ENCODE results near the gene TRIM46. TPM values are rescaled to one million over a fixed set of nuclear protein-coding genes. Genes with fewer than 3 reads are reported as not detected.

The TRIM46 gene
- total and polyA plus RNA-seq, 2 of the 13 experiments (the other 11 are each of a cell fraction or from before 2014, with no cell fraction given), result 0.04 to 0.09 TPM

DNA sequence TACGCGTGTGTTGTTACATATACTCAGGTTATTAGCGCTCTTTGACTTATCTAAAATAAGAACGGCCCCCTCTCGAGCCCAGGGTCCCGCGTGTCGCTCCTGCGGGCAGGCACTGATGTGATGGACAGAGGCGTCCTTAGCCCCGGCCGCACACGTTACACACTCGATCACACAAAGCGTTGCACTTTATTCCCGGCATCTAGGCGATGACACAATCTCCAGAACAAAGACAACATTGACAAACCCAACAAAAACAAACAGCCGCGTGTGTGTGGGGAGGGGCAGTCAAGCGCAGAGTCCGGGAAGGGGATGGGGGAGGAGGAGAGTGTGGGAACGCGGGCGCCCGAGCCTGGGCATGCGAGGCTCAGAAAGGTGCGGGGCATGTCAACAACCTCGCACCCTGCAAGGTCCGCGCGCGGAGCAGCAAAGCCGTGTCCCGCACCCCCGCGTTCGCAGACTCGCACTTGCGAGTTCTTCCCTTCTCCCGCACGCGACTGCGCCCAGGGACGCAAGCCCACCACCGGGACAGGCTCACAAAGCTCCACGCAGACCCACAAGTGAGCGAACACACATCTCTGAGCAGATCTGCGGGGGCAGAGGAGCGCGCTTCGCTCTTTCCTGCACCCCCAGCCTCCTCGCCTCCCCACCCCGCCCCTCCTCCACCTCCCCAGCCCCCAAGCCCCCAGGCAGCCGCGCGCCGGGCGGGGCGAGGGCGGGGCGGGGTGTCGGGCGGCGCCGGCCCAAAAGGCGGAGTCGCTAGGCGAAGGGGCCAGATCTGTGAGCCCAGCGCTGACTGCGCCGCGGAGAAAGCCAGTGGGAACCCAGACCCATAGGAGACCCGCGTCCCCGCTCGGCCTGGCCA is 46.3 kb upstream of the TRIM46 start, which contains the start of gene EFNA1 (continued):
- TF ChIP-seq SIN3A (IDR thresholded peaks at IDR 0.05; ENCODE audit: borderline replicate concordance, low read depth, low read length) (peak; percentile 83), REL (CRISPR knock-in tag; conservative IDR thresholded peaks at IDR 0.05) (no peak), HCFC1 (IDR thresholded peaks at IDR 0.05; ENCODE audit: low read depth, low read length) (no peak), ARNT (IDR thresholded peaks at IDR 0.05) (no peak), GATA4 (IDR thresholded peaks at IDR 0.05; ENCODE audit: borderline replicate concordance, low read depth) (peak; percentile 91), GPN1 (CRISPR knock-in tag; IDR thresholded peaks at IDR 0.05; ENCODE audit: borderline replicate concordance) (no peak), RNF2 (conservative IDR thresholded peaks at IDR 0.05; ENCODE audit: low read depth) (0 out of 2 replicates have a peak, but pooled peaks have one; percentile 67), BHLHE40 (IDR thresholded peaks at IDR 0.05; ENCODE audit: low read length) (peak; percentile 83), STAG1 (CRISPR knock-in tag; IDR thresholded peaks at IDR 0.05) (0 out of 2 replicates have a peak, but pooled peaks have one; percentile 2), ZNF557 (CRISPR knock-in tag; IDR thresholded peaks at IDR 0.05) (peak; percentile 31; the same call in 1 of the 2 replicates), ARID2 (CRISPR knock-in tag; IDR thresholded peaks at IDR 0.05; ENCODE audit: borderline replicate concordance) (peak; percentile 76; the same call in 1 of the 2 replicates), SRY (CRISPR knock-in tag; IDR thresholded peaks at IDR 0.05) (peak; percentile 57), RFXAP (CRISPR knock-in tag; IDR thresholded peaks at IDR 0.05; ENCODE audit: borderline replicate concordance) (0 out of 2 replicates have a peak, but pooled peaks have one; percentile 47), ZNF33B (CRISPR knock-in tag; IDR thresholded peaks at IDR 0.05) (no peak), RARG (CRISPR knock-in tag; IDR thresholded peaks at IDR 0.05; ENCODE audit: low read depth) (no peak), SALL1 (CRISPR knock-in tag; IDR thresholded peaks at IDR 0.05) (peak; percentile 92), ZNF337 (CRISPR knock-in tag; IDR thresholded peaks at IDR 0.05; ENCODE audit: borderline replicate concordance, low read depth) (no peak), ZNF343 (CRISPR knock-in tag; IDR thresholded peaks at IDR 0.05) (no peak), ZNF350 (CRISPR knock-in tag; IDR thresholded peaks at IDR 0.05; ENCODE audit: borderline replicate concordance, low read depth) (peak; percentile 45; the same call in 1 of the 2 replicates), SMARCE1 (IDR thresholded peaks at IDR 0.05; ENCODE audit: borderline replicate concordance) (no peak), FOSL1 (CRISPR knock-in tag; IDR thresholded peaks at IDR 0.05; ENCODE audit: borderline replicate concordance) (no peak), MAFG (CRISPR knock-in tag; IDR thresholded peaks at IDR 0.05) (no peak), ERF (CRISPR knock-in tag; IDR thresholded peaks at IDR 0.05) (no peak; the same call in 1 of the 2 replicates)
- TF ChIP-seq, protein P1, sequence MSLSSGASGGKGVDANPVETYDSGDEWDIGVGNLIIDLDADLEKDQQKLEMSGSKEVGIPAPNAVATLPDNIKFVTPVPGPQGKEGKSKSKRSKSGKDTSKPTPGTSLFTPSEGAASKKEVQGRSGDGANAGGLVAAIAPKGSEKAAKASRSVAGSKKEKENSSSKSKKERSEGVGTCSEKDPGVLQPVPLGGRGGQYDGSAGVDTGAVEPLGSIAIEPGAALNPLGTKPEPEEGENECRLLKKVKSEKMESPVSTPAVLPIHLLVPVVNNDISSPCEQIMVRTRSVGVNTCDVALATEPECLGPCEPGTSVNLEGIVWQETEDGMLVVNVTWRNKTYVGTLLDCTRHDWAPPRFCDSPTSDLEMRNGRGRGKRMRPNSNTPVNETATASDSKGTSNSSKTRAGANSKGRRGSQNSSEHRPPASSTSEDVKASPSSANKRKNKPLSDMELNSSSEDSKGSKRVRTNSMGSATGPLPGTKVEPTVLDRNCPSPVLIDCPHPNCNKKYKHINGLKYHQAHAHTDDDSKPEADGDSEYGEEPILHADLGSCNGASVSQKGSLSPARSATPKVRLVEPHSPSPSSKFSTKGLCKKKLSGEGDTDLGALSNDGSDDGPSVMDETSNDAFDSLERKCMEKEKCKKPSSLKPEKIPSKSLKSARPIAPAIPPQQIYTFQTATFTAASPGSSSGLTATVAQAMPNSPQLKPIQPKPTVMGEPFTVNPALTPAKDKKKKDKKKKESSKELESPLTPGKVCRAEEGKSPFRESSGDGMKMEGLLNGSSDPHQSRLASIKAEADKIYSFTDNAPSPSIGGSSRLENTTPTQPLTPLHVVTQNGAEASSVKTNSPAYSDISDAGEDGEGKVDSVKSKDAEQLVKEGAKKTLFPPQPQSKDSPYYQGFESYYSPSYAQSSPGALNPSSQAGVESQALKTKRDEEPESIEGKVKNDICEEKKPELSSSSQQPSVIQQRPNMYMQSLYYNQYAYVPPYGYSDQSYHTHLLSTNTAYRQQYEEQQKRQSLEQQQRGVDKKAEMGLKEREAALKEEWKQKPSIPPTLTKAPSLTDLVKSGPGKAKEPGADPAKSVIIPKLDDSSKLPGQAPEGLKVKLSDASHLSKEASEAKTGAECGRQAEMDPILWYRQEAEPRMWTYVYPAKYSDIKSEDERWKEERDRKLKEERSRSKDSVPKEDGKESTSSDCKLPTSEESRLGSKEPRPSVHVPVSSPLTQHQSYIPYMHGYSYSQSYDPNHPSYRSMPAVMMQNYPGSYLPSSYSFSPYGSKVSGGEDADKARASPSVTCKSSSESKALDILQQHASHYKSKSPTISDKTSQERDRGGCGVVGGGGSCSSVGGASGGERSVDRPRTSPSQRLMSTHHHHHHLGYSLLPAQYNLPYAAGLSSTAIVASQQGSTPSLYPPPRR (CRISPR knock-in tag; IDR thresholded peaks at IDR 0.05; ENCODE audit: borderline replicate concordance), result peak; percentile 97
- TF ChIP-seq, protein P2, sequence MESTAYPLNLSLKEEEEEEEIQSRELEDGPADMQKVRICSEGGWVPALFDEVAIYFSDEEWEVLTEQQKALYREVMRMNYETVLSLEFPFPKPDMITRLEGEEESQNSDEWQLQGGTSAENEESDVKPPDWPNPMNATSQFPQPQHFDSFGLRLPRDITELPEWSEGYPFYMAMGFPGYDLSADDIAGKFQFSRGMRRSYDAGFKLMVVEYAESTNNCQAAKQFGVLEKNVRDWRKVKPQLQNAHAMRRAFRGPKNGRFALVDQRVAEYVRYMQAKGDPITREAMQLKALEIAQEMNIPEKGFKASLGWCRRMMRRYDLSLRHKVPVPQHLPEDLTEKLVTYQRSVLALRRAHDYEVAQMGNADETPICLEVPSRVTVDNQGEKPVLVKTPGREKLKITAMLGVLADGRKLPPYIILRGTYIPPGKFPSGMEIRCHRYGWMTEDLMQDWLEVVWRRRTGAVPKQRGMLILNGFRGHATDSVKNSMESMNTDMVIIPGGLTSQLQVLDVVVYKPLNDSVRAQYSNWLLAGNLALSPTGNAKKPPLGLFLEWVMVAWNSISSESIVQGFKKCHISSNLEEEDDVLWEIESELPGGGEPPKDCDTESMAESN (CRISPR knock-in tag; conservative IDR thresholded peaks at IDR 0.05), result no peak
